ENCODE results near the gene PBLD.

Gene PBLD

GRCh38 chr10:68336754-68337351, 4.1 kb upstream of the PBLD start:
- Histone ChIP-seq H3K9me3 (ENCODE audit: severe bottlenecking) (no peaks in the 10 kb centered on the region), H3K27me3 (ENCODE audit: insufficient read depth, poor library complexity, severe bottlenecking) (no peaks in the 10 kb centered on the region), H3K36me3 (ENCODE audit: low read depth) (peaks cover 84% of the 10 kb centered on the region), H3K4me3 (ENCODE audit: severe bottlenecking) (no peak overlapping the region), H3K27ac (ENCODE audit: poor library complexity, severe bottlenecking) (no peak overlapping the region), H3K4me1 (ENCODE audit: insufficient read depth, poor library complexity, severe bottlenecking) (peaks cover 23% of the 10 kb centered on the region)
- no peak for TF ChIP-seq CTCF (IDR thresholded peaks at IDR 0.05; ENCODE audit: poor library complexity, severe bottlenecking)
- ATAC-seq (ENCODE audit: low read depth): no peak
- DNase-seq (ENCODE audit: low spot score): no peak

- H3K36me3 ChIP-seq (ENCODE audit: low read depth): peaks cover 65% of the 10 kb centered on the region
- H3K4me1 ChIP-seq (ENCODE audit: insufficient read depth, poor library complexity, severe bottlenecking): peaks cover 23% of the 10 kb centered on the region
- DNase-seq (ENCODE audit: low spot score): no peak
- no peak for TF ChIP-seq CTCF (IDR thresholded peaks at IDR 0.05; ENCODE audit: poor library complexity, severe bottlenecking)
- no peaks in the 10 kb centered on the region for H3K9me3 ChIP-seq (ENCODE audit: severe bottlenecking)
- H3K4me3 ChIP-seq (ENCODE audit: severe bottlenecking): peak overlapping the region; percentile 69
- ATAC-seq (ENCODE audit: low read depth): no peak
- no peaks in the 10 kb centered on the region for H3K27me3 ChIP-seq (ENCODE audit: insufficient read depth, poor library complexity, severe bottlenecking)
- H3K27ac ChIP-seq (ENCODE audit: poor library complexity, severe bottlenecking): no peak overlapping the region
Measured at GRCh38 chr10:68334672-68335467, 2.1 kb upstream of the PBLD start.

- no peaks in the 10 kb centered on the region for H3K27me3 ChIP-seq (ENCODE audit: insufficient read depth, poor library complexity, severe bottlenecking)
- TF ChIP-seq CTCF (IDR thresholded peaks at IDR 0.05; ENCODE audit: poor library complexity, severe bottlenecking): no peak
- peak overlapping the region; percentile 69 for H3K4me3 ChIP-seq (ENCODE audit: severe bottlenecking)
- peaks cover 53% of the 10 kb centered on the region for H3K36me3 ChIP-seq (ENCODE audit: low read depth)
- ATAC-seq (ENCODE audit: low read depth): no peak
- no peak for DNase-seq (ENCODE audit: low spot score)
- H3K4me1 ChIP-seq (ENCODE audit: insufficient read depth, poor library complexity, severe bottlenecking): peaks cover 23% of the 10 kb centered on the region
- no peaks in the 10 kb centered on the region for H3K9me3 ChIP-seq (ENCODE audit: severe bottlenecking)
- H3K27ac ChIP-seq (ENCODE audit: poor library complexity, severe bottlenecking): peak overlapping the region; percentile 81
Measured at GRCh38 chr10:68333440-68334431, 1.0 kb upstream of the PBLD start.

GRCh38 chr10:68333058-68333395, 299 bp upstream of the PBLD start:
- Histone ChIP-seq H3K36me3 (ENCODE audit: low read depth) (peaks cover 46% of the 10 kb centered on the region), H3K9me3 (ENCODE audit: severe bottlenecking) (no peaks in the 10 kb centered on the region), H3K27me3 (ENCODE audit: insufficient read depth, poor library complexity, severe bottlenecking) (no peaks in the 10 kb centered on the region), H3K27ac (ENCODE audit: poor library complexity, severe bottlenecking) (peak overlapping the region; percentile 81), H3K4me1 (ENCODE audit: insufficient read depth, poor library complexity, severe bottlenecking) (peaks cover 27% of the 10 kb centered on the region), H3K4me3 (ENCODE audit: severe bottlenecking) (peak overlapping the region; percentile 69)
- ATAC-seq (ENCODE audit: low read depth): no peak
- TF ChIP-seq CTCF (IDR thresholded peaks at IDR 0.05; ENCODE audit: poor library complexity, severe bottlenecking): peak; percentile 26
- no peak for DNase-seq (ENCODE audit: low spot score)
